Smooth muscle cell (in vitro differentiated cells): ENCODE results near the gene TMEM250. TPM values are rescaled to one million over a fixed set of nuclear protein-coding genes. Genes with fewer than 3 reads are reported as not detected.

Source experiments
- DNase-seq: peaks from one replicate; lab custom pipeline; 2025; ENCODE audit not compliant: unreplicated experiment; lab: John Stamatoyannopoulos, UW
- H2AFZ ChIP-seq: fragments of 200-600 bp; sonication (generic); 2 replicates; pipeline ENCODE4 v1.6.0; 2016; ENCODE audit warnings: antibody characterized with exemption, low read depth, mild to moderate bottlenecking
- H3F3A ChIP-seq: fragments of 200-600 bp; sonication (generic); 2 replicates; pipeline ENCODE4 v1.6.0; 2017; ENCODE audit warnings: antibody characterized with exemption, low read depth
- H3K27ac ChIP-seq: fragments of 200-600 bp; sonication (generic); 2 replicates; pipeline ENCODE4 v1.5.1; 2016; ENCODE audit warnings: low read depth, mild to moderate bottlenecking
- H3K27me3 ChIP-seq: fragments of 200-600 bp; sonication (generic); 2 replicates; pipeline ENCODE4 v1.6.1; 2016; ENCODE audit warnings: low read depth, mild to moderate bottlenecking
- H3K36me3 ChIP-seq: fragments of 200-600 bp; sonication (generic); 2 replicates; pipeline ENCODE4 v1.5.1; 2016; ENCODE audit warnings: low read depth
- H3K4me1 ChIP-seq: fragments of 200-600 bp; sonication (generic); 2 replicates; pipeline ENCODE4 v1.5.1; 2016; ENCODE audit warnings: low read depth
- H3K4me2 ChIP-seq: fragments of 200-600 bp; sonication (generic); 2 replicates; pipeline ENCODE4 v1.6.0; 2016; ENCODE audit warnings: mild to moderate bottlenecking
- H3K4me3 ChIP-seq: fragments of 200-600 bp; sonication (generic); 2 replicates; pipeline ENCODE4 v1.5.1; 2016; ENCODE audit warnings: mild to moderate bottlenecking
- H3K79me2 ChIP-seq: fragments of 200-600 bp; sonication (generic); 2 replicates; pipeline ENCODE4 v1.6.0; 2016; ENCODE audit warnings: low read depth, mild to moderate bottlenecking
- H3K9ac ChIP-seq: fragments of 200-600 bp; sonication (generic); 2 replicates; pipeline ENCODE4 v1.6.0; 2016; ENCODE audit warnings: low read depth
- H3K9me3 ChIP-seq: fragments of 200-600 bp; sonication (generic); replicated peaks from 2 replicates; pipeline ENCODE4 v1.5.1; 2016; ENCODE audit warnings: low read depth
- H4K20me1 ChIP-seq: fragments of 200-600 bp; sonication (generic); 2 replicates; pipeline ENCODE4 v1.6.0; 2016; ENCODE audit warnings: low read depth
- WGBS: methylation state at CpG from one replicate; pipeline ENCODE4 v1.1.7; 2016; ENCODE audit warnings: low lambda C conversion rate; 5-methylcytosine and 5-hydroxymethylcytosine counted together
- polyA plus RNA-seq: library from polyadenylated mRNA; unstranded; fragments of >200 nt; fragmentation: Nextera tagmentation; extraction: Ambion mirVana; gene quantifications from 2 replicates; pipeline ENCODE4 v1.2.1, GENCODE V29; 2016
- total RNA-seq: library from RNA; depleted of rRNA; stranded (reverse); fragments of >200 nt; gene quantifications from 2 replicates; pipeline ENCODE4 v1.2.3, GENCODE V29; 2014
- TF ChIP-seq, protein P1 (sequence below): fragments of 200-600 bp; sonication (generic); IDR thresholded peaks from 2 replicates; pipeline ENCODE4 v1.5.1; 2017; ENCODE audit warnings: borderline replicate concordance, mild to moderate bottlenecking, antibody characterized with exemption; ENCODE audit not compliant: insufficient read depth, poor library complexity, severe bottlenecking

Gene TMEM250
- total and polyA plus RNA-seq, 2 experiments from 2014 or later: 26.7 to 38.2 TPM

DNA sequence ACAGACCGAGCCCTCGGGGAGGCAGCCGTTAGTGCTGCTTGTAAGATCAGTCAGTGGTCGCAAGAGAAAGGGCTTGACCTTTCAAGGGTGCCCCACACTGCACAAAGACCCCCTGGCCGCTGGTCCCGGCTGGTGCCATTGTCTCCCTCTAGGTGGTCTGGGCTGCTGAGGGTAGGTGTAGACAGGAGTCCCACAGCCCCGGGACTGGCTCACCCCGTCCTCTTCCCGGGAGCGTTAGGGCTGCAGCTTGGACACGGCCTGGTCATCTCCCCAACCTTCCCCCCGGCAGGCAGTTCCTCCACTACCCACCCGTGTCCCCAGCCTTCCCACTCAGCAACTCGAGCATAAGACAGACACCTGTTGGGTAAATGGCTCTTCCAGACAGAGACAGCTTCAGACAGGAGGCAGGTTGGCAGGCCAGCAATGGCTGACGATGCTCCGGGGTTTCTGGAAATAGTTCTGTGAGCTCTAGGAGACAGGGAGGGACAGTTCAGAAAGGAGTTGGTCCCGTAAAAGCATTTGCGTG is 15.3 kb upstream of the TMEM250 start:
- H3K9ac ChIP-seq: no peak overlapping the region
- no peaks in the 10 kb centered on the region for H3K9me3 ChIP-seq
- H3K4me3 ChIP-seq: peak overlapping the region; percentile 64
- peaks cover 17% of the 10 kb centered on the region for H3K27me3 ChIP-seq
- no peaks in the 10 kb centered on the region for H3K79me2 ChIP-seq
- no peaks in the 10 kb centered on the region for H4K20me1 ChIP-seq
- peak overlapping the region; percentile 98 for H3K4me2 ChIP-seq
- H3K4me1 ChIP-seq: peaks cover 6% of the 10 kb centered on the region
- no peak for DNase-seq
- TF ChIP-seq, protein P1, sequence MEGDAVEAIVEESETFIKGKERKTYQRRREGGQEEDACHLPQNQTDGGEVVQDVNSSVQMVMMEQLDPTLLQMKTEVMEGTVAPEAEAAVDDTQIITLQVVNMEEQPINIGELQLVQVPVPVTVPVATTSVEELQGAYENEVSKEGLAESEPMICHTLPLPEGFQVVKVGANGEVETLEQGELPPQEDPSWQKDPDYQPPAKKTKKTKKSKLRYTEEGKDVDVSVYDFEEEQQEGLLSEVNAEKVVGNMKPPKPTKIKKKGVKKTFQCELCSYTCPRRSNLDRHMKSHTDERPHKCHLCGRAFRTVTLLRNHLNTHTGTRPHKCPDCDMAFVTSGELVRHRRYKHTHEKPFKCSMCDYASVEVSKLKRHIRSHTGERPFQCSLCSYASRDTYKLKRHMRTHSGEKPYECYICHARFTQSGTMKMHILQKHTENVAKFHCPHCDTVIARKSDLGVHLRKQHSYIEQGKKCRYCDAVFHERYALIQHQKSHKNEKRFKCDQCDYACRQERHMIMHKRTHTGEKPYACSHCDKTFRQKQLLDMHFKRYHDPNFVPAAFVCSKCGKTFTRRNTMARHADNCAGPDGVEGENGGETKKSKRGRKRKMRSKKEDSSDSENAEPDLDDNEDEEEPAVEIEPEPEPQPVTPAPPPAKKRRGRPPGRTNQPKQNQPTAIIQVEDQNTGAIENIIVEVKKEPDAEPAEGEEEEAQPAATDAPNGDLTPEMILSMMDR: no peak
- 67% methylated on average over 17 of the region's 18 CpGs for WGBS
- H3K27ac ChIP-seq: no peak overlapping the region
- peaks cover 5% of the 10 kb centered on the region for H3F3A ChIP-seq
- peak overlapping the region; percentile 96 for H2AFZ ChIP-seq
- no peaks in the 10 kb centered on the region for H3K36me3 ChIP-seq

DNA sequence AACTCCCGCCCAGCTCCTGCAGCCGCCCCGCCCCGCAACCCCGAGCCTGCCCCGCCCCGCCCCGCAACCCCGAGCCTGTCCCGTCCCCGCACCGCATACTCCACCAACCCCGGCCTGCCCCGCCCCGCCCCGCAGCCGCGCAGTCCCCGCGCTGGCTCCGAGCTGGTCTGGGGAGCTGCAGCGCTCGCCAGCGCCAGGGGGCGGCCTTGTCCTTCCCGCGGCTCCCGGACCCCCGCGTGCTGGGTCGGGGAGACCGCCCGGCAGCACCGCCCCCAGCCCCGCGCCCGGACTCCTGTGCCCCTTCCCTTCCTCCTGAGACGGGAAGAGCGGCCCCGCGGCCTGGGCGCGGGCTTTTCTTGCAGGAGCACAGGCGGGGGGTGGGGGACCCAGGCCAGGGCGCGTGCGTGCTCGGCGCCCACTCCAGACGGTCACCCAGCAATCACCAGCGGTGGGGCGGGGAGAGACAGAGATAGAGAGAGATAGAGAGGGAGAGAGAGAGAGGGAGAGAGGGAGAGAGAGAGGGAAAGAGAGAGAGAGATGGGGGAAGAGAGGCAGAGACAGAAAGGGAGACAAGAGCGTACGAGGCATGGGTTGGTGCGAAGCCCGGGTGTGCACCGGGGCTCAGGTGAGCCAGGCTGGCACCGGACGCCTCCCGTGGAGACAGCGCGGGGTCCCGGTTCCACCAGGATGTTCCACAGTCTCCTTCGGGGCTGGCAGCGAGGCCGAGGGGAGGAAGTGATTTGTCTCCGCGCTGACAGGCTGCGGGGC is 14.7 kb upstream of the TMEM250 start:
- Histone ChIP-seq H4K20me1 (no peaks in the 10 kb centered on the region), H3K9ac (no peak overlapping the region), H3K4me2 (peak overlapping the region; percentile 98), H2AFZ (peak overlapping the region; percentile 96), H3K4me3 (peak overlapping the region; percentile 64), H3F3A (peaks cover 5% of the 10 kb centered on the region), H3K79me2 (no peaks in the 10 kb centered on the region), H3K27ac (no peak overlapping the region), H3K9me3 (no peaks in the 10 kb centered on the region), H3K36me3 (no peaks in the 10 kb centered on the region), H3K4me1 (peaks cover 6% of the 10 kb centered on the region), H3K27me3 (peaks cover 17% of the 10 kb centered on the region)
- 12% methylated on average over 40 of the region's 69 CpGs for whole genome bisulfite sequencing
- DNase-seq: no peak
- TF ChIP-seq, protein P1: peak; percentile 59

DNA sequence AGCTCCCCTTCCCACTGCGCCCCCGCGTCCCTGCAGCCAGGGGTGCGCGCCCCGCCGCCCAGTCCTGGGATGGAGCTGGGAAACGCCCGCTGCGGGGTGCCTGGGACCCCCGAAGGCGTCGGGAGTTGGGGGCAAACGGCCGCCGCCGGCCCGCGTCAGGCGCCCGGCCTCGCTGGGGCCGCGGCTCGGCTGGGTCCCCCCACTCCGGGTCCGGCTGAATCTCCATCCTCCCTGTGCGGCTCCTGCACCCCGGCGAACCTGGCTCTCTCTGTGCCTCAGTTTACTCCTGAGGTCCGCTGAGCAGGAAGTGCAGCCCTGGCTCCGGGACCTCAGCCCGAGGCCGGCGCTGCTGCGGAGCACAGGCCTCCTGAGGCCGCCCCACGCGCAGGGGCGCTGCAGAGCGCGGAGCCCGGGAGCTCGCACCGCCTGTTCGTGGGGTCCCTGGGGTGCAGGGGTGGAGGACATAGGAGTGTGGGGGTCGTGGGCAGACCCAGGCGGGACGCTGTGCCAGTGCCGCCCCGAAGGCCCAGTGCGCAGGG is 13.9 kb upstream of the TMEM250 start:
- Histone ChIP-seq H3F3A (peaks cover 5% of the 10 kb centered on the region), H3K4me1 (peaks cover 6% of the 10 kb centered on the region), H3K4me3 (no peak overlapping the region), H3K4me2 (peak overlapping the region; percentile 61), H4K20me1 (no peaks in the 10 kb centered on the region), H3K36me3 (no peaks in the 10 kb centered on the region), H3K27ac (no peak overlapping the region), H3K9ac (no peak overlapping the region), H2AFZ (no peak overlapping the region), H3K9me3 (no peaks in the 10 kb centered on the region), H3K79me2 (no peaks in the 10 kb centered on the region), H3K27me3 (peaks cover 17% of the 10 kb centered on the region)
- TF ChIP-seq, protein P1: no peak
- 58% methylated on average over 46 of the region's 52 CpGs for WGBS
- DNase-seq: no peak
